ENCODE data around the gene FRMD6. TPM values are rescaled to one million over a fixed set of nuclear protein-coding genes. Genes with fewer than 3 reads are reported as not detected.
"Not testable (repeated sequence)": the region's sequence is repeated elsewhere in the genome, so short reads cannot be mapped to it uniquely, and the experiment has no call there.

The FRMD6 gene
- total and polyA plus RNA-seq, 10 of the 15 experiments (the other 5 are each of a cell fraction or from before 2014, with no cell fraction given): 0.86 to 7.8 (median 3.3) TPM

DNA sequence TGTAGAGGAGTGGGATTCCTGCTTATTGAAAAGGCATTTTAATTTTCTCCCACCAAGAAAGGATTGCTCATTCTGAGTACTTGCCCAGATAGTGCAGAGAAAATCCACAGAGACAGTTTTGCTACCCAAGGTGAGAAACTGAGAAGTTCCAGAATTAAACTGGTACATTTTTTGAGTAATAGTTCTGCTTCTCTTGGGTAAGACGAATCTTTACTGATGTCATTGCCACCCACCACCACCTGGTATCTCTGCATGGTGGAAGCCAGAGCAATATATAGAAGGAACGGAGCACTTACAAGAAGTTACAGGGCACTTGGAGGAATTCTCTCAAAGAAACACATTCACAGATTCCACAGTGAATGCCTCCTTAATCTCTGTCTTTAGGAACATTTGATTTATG is 20.7 kb upstream of the FRMD6 start:
- Histone ChIP-seq H3K9me3 (replicated peaks; ENCODE audit: control insufficient read depth, insufficient read depth, low read length) (no peaks in the 10 kb centered on the region; the same call in 2 of the 3 replicates), H3K4me1 (ENCODE audit: control insufficient read depth, insufficient read depth, low read length) (peaks cover 12% of the 10 kb centered on the region; the same call in 1 of the 2 replicates), H3K36me3 (ENCODE audit: control insufficient read depth in 2 of 2, insufficient read depth in 2 of 2, low read length in 1 of 2) (no peaks in the 10 kb centered on the region), H3K4me2 (ENCODE audit: control insufficient read depth, insufficient read depth) (no peak overlapping the region), H3K9ac (ENCODE audit: control insufficient read depth, insufficient read depth, low read length) (no peak overlapping the region), H3K27ac (ENCODE audit: control insufficient read depth, insufficient read depth) (no peak overlapping the region), H2AFZ (ENCODE audit: control insufficient read depth, low read depth, low read length) (no peak overlapping the region), H3K27me3 (replicated peaks in 1 of 2; ENCODE audit: control insufficient read depth in 2 of 2, insufficient read depth in 2 of 2, low read length in 1 of 2) (no peaks in the 10 kb centered on the region), H4K20me1 (ENCODE audit: control insufficient read depth, insufficient read depth) (no peaks in the 10 kb centered on the region), H3K4me3 (no peak overlapping the region), H3K79me2 (ENCODE audit: control insufficient read depth, insufficient read depth, low read length) (no peaks in the 10 kb centered on the region)
- RAD21 ChIA-PET (ENCODE audit: unreplicated experiment): interaction anchor here (1.6 kb wide), 1 partner anchor 20 kb away, joined by 3 read pairs; no protein-coding TSS in a partner anchor
- no TSS peak for BruUV-seq (replicated peaks)
- FAIRE-seq: no peak
- no peak for TF ChIP-seq SIX5 (IDR thresholded peaks at IDR 0.05; ENCODE audit: low read depth, low read length, severe bottlenecking)
- TF ChIP-seq ZNF207 (IDR thresholded peaks at IDR 0.05; ENCODE audit: borderline replicate concordance): no peak
- no peak for TF ChIP-seq POU2F2 (IDR thresholded peaks at IDR 0.05; ENCODE audit: borderline replicate concordance, low read depth, low read length)
- no peak for TF ChIP-seq JUNB (IDR thresholded peaks at IDR 0.05)
- no peak for TF ChIP-seq NFIC (IDR thresholded peaks at IDR 0.05; ENCODE audit: low read depth, low read length)
- TF ChIP-seq, protein P1, sequence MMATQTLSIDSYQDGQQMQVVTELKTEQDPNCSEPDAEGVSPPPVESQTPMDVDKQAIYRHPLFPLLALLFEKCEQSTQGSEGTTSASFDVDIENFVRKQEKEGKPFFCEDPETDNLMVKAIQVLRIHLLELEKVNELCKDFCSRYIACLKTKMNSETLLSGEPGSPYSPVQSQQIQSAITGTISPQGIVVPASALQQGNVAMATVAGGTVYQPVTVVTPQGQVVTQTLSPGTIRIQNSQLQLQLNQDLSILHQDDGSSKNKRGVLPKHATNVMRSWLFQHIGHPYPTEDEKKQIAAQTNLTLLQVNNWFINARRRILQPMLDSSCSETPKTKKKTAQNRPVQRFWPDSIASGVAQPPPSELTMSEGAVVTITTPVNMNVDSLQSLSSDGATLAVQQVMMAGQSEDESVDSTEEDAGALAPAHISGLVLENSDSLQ (IDR thresholded peaks at IDR 0.05): no peak
- TF ChIP-seq BMI1 (IDR thresholded peaks at IDR 0.05; ENCODE audit: borderline replicate concordance): no peak
- TF ChIP-seq GATAD2B (conservative IDR thresholded peaks at IDR 0.05; ENCODE audit: low read depth): no peak
- ATAC-seq: peak; percentile 76
- intact Hi-C loops (cut with micrococcal nuclease; ENCODE audit: unreplicated experiment): no loop called here
- WGBS (ENCODE audit: insufficient coverage, insufficient replicate concordance, low lambda C conversion rate, missing lambda C conversion rate): 0% methylated on average over 2 of the region's 2 CpGs
- POLR2A ChIA-PET: no interaction called here
- SMC1A ChIA-PET (ENCODE audit: uncharacterized antibody, unreplicated experiment): interaction anchor here (0.9 kb wide), 1 partner anchor 30 kb away, joined by 3 read pairs; no protein-coding TSS in a partner anchor
- no peak for DNase-seq (ENCODE audit: low read depth, low spot score)
- in situ Hi-C loops (cut with MboI): no loop called here
- CTCF ChIA-PET: interaction anchor here (1.2 kb wide), 1 partner anchor 9 kb away, joined by 4 read pairs; no protein-coding TSS in a partner anchor

DNA sequence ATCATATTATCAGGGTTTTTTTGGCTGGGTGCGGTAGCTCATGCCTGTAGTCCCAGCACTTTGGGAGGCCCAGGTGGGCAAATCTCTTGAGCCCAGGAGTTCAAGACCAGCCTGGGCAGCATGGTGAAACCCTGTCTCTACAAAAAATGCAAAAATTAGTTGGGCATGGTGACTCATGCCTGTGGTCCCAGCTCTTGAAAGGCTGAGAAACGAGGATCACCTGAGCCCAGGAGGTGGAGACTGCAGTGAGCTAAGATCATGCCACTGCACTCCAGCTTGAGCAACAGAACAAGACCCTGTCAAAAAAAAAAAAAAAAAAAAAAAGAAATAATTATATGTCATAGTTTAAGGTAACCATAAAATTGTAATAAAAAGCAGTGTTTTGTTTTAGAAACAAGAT is 18.4 kb upstream of the FRMD6 start:
- H3K36me3 ChIP-seq (ENCODE audit: control insufficient read depth in 2 of 2, insufficient read depth in 2 of 2, low read length in 1 of 2); DNase-seq (ENCODE audit: low read depth, low spot score); SMC1A ChIA-PET (ENCODE audit: uncharacterized antibody, unreplicated experiment); in situ Hi-C loops (cut with MboI); CTCF ChIA-PET; H3K4me1 ChIP-seq (ENCODE audit: control insufficient read depth, insufficient read depth, low read length); H3K4me3 ChIP-seq; H3K4me2 ChIP-seq (ENCODE audit: control insufficient read depth, insufficient read depth); H3K79me2 ChIP-seq (ENCODE audit: control insufficient read depth, insufficient read depth, low read length); FAIRE-seq; POLR2A ChIA-PET; H3K9ac ChIP-seq (ENCODE audit: control insufficient read depth, insufficient read depth, low read length); ATAC-seq; RAD21 ChIA-PET (ENCODE audit: unreplicated experiment); H4K20me1 ChIP-seq (ENCODE audit: control insufficient read depth, insufficient read depth); H3K27me3 ChIP-seq (replicated peaks in 1 of 2; ENCODE audit: control insufficient read depth in 2 of 2, insufficient read depth in 2 of 2, low read length in 1 of 2); H3K27ac ChIP-seq (ENCODE audit: control insufficient read depth, insufficient read depth); H3K9me3 ChIP-seq (replicated peaks; ENCODE audit: control insufficient read depth, insufficient read depth, low read length); H2AFZ ChIP-seq (ENCODE audit: control insufficient read depth, low read depth, low read length); BruUV-seq (replicated peaks); intact Hi-C loops (cut with micrococcal nuclease; ENCODE audit: unreplicated experiment): not testable (repeated sequence)
- WGBS (ENCODE audit: insufficient coverage, insufficient replicate concordance, low lambda C conversion rate, missing lambda C conversion rate): 71% methylated on average over 2 of the region's 2 CpGs
